Progenitor cell of endocrine pancreas (in vitro differentiated cells): ENCODE data around the gene OR10A5. TPM values are rescaled to one million over a fixed set of nuclear protein-coding genes. Genes with fewer than 3 reads are reported as not detected.
"Not testable (repeated sequence)": the region's sequence is repeated elsewhere in the genome, so short reads cannot be mapped to it uniquely, and the experiment has no call there.

Experiments
- DNase-seq: peaks from one replicate; pipeline ENCODE4 v3.0.0; 2021; ENCODE audit warnings: low spot score; ENCODE audit not compliant: unreplicated experiment
- H3K27ac Mint-ChIP-seq: 2 replicates; pipeline ENCODE4 v1.8.0; 2021; ENCODE audit warnings: mild to moderate bottlenecking, moderate library complexity, mixed read lengths
- H3K27me3 Mint-ChIP-seq: 2 replicates; pipeline ENCODE4 v1.8.0; 2021; ENCODE audit warnings: mixed read lengths
- H3K36me3 Mint-ChIP-seq: 2 replicates; pipeline ENCODE4 v1.8.0; 2022; ENCODE audit warnings: mixed read lengths; ENCODE audit not compliant: insufficient read depth
- H3K4me1 Mint-ChIP-seq: 2 replicates; pipeline ENCODE4 v1.8.0; 2021; ENCODE audit warnings: low read depth, mixed read lengths
- H3K4me3 Mint-ChIP-seq: 2 replicates; pipeline ENCODE4 v1.8.0; 2021; ENCODE audit warnings: low read depth, mild to moderate bottlenecking, moderate library complexity, mixed read lengths
- H3K9me3 Mint-ChIP-seq: 2 replicates; pipeline ENCODE4 v1.8.0; 2021; ENCODE audit warnings: low read depth, mixed read lengths
- CTCF ChIP-seq: fragments of 200-600 bp; sonication (generic); IDR thresholded peaks from one replicate; pipeline ENCODE4 v1.5.0; 2021; ENCODE audit warnings: antibody characterized with exemption, mild to moderate bottlenecking; ENCODE audit not compliant: unreplicated experiment
- total RNA-seq: library from RNA; stranded (reverse); gene quantifications from 2 replicates; pipeline ENCODE4 v1.2.1, GENCODE V29; 2021

Gene OR10A5
- total RNA-seq, 1 donor from 2014 or later: not detected

DNA sequence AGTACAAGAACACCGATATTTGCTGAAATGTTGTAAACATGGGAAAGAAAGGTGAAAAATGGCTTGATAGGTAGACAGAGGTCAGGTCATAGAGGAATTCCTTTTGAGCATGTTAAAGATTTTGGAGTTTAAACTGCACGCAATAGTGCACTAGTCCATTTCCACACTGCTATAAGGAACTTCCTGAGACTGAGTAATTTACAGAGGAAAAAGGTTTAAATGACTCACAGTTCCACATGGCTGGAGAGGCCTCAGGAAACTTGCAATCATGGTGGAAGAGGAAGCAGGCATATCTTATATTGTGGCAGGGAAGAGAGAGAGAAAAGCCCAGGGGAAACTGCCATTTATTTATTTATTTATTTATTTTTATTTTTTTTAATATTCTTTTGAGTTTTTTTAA lies 5.0 kb downstream of the OR10A5 start:
- no peaks in the 10 kb centered on the region for H3K4me1 Mint-ChIP-seq
- no peak overlapping the region for H3K4me3 Mint-ChIP-seq
- H3K9me3 Mint-ChIP-seq: peaks cover 33% of the 10 kb centered on the region
- no peaks in the 10 kb centered on the region for H3K27me3 Mint-ChIP-seq
- H3K36me3 Mint-ChIP-seq: peaks cover 3% of the 10 kb centered on the region
- no peak for TF ChIP-seq CTCF
- DNase-seq: no peak
- no peak overlapping the region for H3K27ac Mint-ChIP-seq

GRCh38 chr11:6854801-6855200 lies 9.3 kb downstream of the OR10A5 start:
- not testable (repeated sequence) for H3K27ac Mint-ChIP-seq, H3K4me1 Mint-ChIP-seq, H3K4me3 Mint-ChIP-seq, DNase-seq, H3K36me3 Mint-ChIP-seq, H3K27me3 Mint-ChIP-seq
- H3K9me3 Mint-ChIP-seq: peaks cover 20% of the 10 kb centered on the region

DNA sequence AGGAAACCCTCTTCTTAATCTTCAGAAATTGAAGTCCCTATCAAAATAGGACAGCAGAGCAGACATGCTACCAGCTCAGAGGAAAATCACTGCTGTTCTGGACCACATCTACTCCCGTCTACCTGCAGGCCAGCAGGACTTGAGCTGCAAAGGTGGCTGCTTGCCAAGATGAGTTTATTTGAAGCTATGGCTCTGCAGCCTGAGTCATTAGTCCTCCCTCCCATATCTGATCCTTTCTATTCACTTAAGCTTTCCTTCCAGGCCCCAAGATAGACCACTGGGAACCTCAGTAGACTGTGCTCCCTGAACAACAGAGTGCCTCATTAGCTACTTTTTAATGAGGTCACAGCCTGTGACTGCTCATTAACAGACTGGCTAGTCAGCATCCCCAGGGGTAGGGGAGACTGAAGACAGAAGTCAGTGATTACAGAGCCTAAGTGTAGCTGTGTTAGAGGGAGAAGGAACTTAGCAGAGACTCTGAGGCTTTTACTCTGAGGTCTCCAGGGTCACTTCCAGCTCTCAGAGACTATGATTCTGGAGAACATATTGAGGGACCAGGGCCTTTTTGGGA lies 10.6 kb downstream of the OR10A5 start:
- Mint-ChIP-seq H3K4me3 (no peak overlapping the region), H3K36me3 (peaks cover 3% of the 10 kb centered on the region), H3K27ac (no peak overlapping the region), H3K4me1 (no peaks in the 10 kb centered on the region), H3K9me3 (peaks cover 17% of the 10 kb centered on the region), H3K27me3 (no peaks in the 10 kb centered on the region)
- no peak for TF ChIP-seq CTCF
- no peak for DNase-seq

DNA sequence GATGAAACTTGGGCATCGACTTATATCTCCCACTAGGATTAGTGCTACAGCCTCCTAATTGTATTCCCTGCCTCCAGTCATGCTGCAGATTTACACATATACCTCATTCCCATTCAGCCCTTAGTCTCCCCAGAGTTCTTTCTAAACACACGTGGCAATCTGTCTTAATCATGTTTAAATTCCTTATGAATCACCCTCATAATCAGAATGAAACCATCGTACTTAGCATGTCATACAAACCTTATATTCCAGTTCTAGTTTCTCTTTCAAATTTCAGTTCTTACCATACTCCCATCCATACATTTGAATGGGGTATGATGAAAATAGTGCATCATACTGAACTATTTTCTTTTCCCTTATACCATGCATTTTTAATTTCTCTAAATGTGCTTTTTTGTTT lies 11.4 kb downstream of the OR10A5 start:
- Mint-ChIP-seq H3K36me3 (peaks cover 3% of the 10 kb centered on the region), H3K27ac (no peak overlapping the region), H3K9me3 (peaks cover 17% of the 10 kb centered on the region), H3K4me3 (no peak overlapping the region), H3K27me3 (no peaks in the 10 kb centered on the region), H3K4me1 (no peaks in the 10 kb centered on the region)
- no peak for TF ChIP-seq CTCF
- DNase-seq: no peak

GRCh38 chr11:6862961-6863360 lies 17.5 kb downstream of the OR10A5 start, which contains the start of gene OR10A2:
Gene OR10A2 (plus strand): TSS chr11:6863057. CDS start chr11:6869755, 6,698 bp downstream.
- no peaks in the 10 kb centered on the region for H3K27me3 Mint-ChIP-seq
- H3K9me3 Mint-ChIP-seq: peaks cover 7% of the 10 kb centered on the region
- no peak for TF ChIP-seq CTCF
- no peak within 1 kb of the TSS for H3K27ac Mint-ChIP-seq
- H3K4me3 Mint-ChIP-seq: no peak within 1 kb of the TSS
- H3K4me1 Mint-ChIP-seq: no peaks in the 10 kb centered on the region
- DNase-seq: no peak
- H3K36me3 Mint-ChIP-seq: no peaks in the 10 kb centered on the region

GRCh38 chr11:6864438-6864837 lies 19.0 kb downstream of the OR10A5 start:
- no peak for DNase-seq
- Mint-ChIP-seq H3K27ac (no peak overlapping the region), H3K9me3 (peaks cover 7% of the 10 kb centered on the region), H3K36me3 (no peaks in the 10 kb centered on the region), H3K27me3 (no peaks in the 10 kb centered on the region), H3K4me1 (no peaks in the 10 kb centered on the region), H3K4me3 (no peak overlapping the region)
- TF ChIP-seq CTCF: no peak
